CD4-positive, alpha-beta T cell treated with Interleukin-15 for 4 hours (primary cell): ENCODE measurements around the gene EEFSEC.
A peak's percentile ranks its signal among the peaks of the same experiment; 100 is the strongest.
"Not testable (repeated sequence)": the region's sequence is repeated elsewhere in the genome, so short reads cannot be mapped to it uniquely, and the experiment has no call there.

Experiments used
- DNase-seq: peaks from one replicate; pipeline ENCODE4 v3.0.0-alpha.2; 2020; ENCODE audit warnings: low spot score

EEFSEC gene

DNA sequence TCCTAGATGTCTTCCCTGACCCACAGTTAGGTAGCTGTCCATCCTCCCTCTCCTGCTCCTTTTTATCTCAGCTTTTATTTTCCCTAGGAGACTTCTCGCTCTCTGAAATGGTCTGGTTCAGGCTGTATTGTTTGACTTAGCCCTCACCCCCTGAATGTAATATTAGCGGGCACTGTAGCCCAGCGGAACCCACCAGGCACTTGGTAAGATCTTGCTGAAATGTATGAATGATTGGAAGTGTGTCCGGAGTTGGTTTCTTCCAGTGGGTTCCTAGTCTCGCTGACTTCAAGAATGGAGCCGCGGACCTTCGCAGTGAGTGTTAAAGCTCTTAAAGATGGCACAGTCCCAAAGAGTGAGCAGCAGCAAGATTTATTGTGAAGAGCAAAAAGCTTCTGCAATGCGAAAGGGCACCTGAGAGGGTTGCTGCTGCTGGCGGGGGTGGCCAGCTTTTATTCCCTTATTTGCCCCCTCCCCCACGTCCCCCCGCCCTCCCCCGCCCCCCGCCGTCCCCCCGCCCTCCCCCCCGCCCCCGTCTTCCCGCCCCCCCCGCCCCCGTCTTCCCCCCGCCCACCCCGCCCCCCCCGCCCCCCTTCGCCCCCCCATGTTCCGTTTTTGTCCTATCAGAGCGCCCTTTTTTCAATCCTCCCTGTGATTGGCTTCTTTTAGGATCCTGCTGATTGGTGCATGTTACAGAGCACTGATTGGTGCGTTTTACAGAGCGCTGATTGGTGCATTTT lies 694 bp upstream of the EEFSEC start:
- DNase-seq: peak; percentile 63

DNA sequence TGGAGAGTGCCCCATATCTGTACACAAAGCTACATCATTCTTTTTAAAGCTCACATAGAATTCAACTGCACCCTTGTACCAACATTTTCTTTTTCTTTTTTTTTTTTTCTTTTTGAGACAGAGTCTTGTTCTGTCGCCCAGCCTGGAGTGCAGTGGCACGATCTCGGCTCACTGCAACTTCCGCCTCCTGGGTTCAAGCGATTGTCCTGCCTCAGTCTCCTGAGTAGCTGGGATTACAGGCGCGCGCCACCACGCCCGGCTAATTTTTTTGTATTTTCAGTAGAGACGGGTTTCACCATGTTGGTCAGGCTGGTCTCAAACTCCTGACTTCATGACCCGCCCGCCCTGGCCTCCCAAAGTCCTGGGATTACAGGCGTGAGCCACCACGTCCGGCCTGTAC lies 1.1 kb downstream of the EEFSEC start:
- DNase-seq: not testable (repeated sequence)

GRCh38 chr3:128155616-128156360 lies 2.5 kb downstream of the EEFSEC start:
- no peak for DNase-seq

- DNase-seq: no peak
Measured at GRCh38 chr3:128160661-128161060, 7.4 kb downstream of the EEFSEC start.

DNA sequence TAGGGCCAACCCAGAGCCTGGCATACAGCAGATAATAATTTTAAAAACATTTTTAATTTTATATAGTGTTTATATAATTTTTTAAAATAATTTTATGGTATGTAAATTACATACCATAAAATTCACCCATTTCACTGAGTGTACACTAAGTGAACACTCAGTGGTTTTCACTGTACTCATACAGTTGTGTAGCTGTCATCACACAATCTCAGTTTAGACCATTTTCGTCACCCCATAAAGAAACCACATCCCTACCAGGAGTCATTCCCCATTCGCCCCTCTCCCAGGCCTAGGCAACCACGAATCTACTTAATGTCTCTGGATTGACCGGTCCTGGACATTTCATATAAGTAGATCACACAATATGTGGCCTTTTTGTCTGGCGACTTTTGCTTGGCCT lies 10.2 kb downstream of the EEFSEC start:
- no peak for DNase-seq

DNA sequence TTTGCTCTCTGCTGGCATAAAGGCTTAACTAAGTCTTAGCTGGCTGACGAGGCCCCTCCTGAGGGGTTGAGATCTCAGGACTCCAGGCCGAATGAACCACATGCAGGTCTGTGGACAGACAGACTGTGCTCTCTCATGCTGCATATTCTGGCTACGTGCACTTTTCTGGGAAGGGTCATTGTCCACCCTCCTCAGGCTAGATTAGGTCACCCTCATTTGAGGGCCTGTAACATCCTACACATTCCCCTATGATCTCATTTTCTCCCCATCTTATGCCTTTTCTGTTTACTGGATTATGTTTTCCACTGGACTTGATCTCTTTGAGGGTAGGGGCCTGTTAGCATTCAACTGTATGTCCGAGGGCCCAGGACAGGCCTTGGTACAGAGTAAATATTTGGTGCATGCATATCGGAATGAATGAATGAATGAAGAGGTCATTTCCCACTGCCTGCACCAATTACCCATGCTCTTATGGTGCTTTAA lies 13.7 kb downstream of the EEFSEC start:
- DNase-seq: no peak

DNA sequence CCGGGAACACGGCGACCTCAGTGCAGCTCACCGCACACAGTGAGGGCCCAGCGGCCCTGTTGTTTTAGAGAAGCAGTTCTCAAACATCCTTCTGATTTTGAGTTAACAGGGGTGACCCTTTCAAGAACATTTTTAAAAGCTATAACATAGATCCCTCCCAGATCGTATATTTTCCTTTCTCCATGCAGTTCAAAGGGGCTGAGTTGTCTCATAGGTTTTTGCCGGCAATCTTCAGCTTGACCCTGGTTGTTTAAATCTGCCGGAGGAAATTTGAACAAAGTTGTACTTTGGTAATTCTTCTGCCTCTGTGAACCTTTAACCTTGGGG lies 14.3 kb downstream of the EEFSEC start:
- DNase-seq: no peak

DNA sequence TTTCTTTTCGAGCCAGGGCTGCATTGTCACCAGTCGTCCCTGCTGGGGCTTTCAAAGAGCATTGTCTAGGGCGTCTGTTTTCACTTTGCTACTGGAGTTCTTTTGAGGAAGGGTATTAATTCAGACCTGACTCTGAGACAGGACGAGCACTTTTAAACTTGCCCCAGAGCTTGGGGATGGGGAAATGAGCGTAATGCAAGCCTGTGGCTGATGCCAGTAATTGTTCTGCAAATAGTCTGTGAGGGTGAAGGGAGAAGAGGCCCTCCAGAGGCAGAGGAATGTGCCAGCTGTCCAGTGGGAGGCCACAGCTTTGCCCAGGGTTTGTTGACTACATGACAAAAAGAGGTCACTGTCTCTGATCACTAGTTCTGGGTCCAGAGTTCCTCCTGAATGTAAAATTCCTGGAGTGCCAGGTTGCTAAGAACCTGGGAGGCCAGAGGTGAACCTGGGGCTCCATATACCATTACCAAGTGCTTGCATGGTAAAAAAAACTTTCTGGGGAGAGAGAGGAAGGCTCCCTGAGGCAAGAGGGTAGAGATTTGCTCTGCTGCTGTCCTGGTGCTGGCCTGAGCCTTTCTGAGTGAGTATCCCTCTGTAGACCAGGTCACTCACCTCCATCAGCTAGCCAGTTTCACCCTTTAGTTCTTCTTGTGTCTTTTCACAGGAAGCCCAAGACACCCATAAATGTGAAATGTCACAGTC lies 14.8 kb downstream of the EEFSEC start:
- DNase-seq: no peak

DNA sequence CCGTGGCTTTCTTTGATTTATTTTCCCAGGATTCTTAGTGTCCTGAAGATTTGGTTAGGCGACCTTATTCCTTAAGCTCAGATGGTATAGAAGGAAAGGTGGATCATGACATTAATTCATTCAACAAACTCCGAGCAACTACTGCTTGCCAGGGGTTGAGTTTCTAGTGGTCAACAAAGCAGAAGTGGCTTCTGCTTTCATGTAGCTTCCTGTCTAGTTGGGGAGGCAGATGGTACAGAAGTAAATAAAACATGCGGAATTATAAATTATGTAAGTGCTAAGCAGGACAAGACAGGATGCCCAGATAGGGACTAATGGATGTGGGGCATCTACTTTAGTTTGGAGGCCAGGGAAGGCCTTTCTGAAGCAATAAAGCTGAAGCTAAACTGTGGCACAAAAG lies 15.6 kb downstream of the EEFSEC start:
- no peak for DNase-seq

DNA sequence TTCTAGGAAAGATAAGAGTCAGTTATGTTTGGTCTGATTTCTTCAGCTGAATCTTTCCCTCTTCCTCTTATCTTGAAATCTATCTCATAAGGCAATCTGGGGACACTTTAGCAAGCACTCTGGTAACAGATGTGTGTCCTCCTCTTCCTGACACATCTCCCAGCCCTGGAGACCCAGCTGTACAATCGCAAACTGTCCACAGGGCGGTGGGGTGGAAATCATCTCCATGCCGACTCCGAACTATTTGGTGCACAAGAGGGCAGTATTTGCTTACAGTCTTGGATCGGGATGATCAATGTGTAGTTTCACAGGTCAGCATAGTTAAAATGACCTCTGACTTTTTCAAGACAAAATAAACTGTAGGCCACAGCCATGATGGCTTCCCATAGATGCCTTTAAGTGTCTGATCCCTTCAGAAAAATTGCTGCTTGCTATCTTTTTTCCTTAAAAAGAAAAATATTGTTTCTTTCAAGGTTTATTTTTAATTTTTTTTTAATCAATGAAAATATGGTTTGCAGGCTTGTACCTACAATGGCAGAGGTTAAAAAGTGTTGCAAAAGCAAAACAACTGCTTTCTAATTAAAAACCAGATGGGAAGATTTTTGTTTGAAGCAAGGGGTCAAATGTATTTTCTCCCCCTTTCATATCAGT lies 17.7 kb downstream of the EEFSEC start:
- no peak for DNase-seq

- no peak for DNase-seq
Measured at GRCh38 chr3:128173200-128173599, 19.9 kb downstream of the EEFSEC start.

DNA sequence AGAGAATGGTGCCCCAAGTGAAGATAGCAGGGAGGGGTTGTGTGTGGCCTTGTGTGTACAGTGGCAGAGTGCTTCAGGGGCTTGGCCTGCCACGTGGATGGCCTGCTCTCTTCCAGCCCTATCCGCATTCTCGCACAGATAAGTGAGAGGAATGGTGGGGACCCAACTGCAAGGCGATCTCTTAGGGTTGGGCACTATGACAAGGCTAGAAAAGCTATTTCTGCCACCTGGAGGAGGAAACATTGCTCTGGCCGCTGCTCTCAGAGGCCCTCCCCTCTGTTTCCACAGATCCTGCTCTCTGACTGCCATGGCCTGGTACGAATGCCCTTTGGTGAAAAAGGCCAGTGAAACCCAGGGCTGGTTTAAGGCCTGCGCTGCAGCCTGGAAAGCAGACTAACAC lies 20.6 kb downstream of the EEFSEC start:
- no peak for DNase-seq

DNA sequence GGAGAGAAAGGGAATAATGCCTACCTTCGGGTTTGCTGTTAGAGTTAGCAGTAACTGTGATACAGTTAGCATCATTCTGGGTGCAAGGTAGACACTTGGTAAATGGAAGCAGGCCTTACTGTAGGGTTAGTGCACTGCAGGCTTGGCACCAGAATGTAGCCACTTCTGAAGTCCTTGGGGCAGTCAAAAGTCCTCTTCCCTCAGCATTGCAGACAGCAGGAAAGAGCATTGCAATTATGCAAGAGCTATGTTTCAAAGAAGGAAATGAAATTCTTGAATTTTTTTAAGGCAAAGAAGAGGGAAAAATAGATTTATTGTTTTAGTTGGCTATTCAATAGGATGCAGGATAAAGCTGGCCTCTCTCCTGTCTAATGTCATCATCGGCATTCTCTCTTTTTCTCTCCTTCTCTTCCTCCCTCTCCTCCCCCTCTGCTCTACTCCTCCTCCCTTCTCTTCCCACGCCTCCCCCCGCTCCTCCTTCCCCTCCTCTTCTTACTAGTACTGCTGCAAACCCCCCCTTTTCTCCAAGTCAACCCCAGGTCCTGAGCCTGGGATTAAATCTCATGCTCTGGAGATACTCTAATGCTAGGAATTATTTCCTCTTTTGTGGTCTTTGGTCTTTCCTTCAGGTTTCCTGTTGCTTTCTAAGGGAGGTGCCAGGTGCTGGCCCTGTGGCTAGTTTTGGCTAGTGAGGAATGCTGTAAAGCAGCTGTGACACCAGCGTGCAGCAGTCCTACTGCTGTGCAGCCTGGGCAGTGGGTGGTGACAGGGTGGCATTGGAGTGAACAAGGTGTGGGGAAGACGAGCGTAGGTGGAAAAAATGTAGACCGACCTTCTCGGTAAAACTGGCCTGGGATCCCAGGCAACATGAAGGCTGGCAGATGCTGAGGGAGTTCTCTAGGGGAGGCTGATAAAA lies 21.7 kb downstream of the EEFSEC start:
- no peak for DNase-seq

GRCh38 chr3:128175768-128176167 lies 22.5 kb downstream of the EEFSEC start:
- no peak for DNase-seq

DNA sequence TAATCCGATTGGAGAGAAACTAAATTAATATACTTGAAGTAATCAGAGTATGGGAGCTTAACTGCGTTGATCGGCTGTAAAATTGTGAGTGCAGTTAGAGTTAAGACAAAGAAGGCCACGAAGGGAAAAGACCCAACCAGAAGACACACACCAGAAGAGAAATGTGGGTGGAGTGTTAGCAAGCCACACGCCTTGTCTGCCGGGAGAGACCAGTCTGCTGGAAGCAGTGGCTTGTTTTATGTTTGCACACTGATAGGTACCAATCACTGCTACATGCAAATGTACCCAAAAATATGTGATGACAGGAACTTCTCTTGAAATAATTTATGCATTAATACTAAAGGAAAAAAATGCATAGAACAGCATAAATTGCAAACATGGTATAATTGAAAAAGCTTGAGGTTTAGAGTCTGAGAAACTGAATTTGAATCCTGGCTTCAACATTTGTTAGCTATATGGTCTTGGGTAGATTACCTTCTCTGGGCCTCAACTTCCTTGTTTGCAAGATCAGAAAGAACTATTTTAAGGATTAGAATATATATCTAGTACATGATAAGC lies 23.1 kb downstream of the EEFSEC start:
- no peak for DNase-seq

DNA sequence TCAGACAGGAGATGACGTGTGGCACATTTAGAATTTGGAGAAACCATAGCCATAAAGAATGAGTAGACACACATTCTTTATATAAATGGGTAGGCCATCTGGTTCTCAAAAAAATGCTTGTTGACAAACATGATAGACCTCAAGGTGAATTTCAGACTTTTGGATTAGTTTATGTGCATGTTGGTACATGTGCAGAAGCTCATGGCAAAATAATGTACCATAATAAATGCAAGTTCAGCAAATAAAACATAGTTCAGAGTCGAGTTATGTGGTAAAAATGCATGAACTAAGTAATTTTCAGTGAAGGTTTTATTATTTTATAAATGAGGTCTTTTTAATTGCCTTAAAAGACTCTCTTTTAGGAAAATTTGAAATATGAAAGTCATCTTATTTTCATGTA lies 24.6 kb downstream of the EEFSEC start:
- DNase-seq: no peak

GRCh38 chr3:128178782-128179483 lies 25.7 kb downstream of the EEFSEC start:
- DNase-seq: no peak

DNA sequence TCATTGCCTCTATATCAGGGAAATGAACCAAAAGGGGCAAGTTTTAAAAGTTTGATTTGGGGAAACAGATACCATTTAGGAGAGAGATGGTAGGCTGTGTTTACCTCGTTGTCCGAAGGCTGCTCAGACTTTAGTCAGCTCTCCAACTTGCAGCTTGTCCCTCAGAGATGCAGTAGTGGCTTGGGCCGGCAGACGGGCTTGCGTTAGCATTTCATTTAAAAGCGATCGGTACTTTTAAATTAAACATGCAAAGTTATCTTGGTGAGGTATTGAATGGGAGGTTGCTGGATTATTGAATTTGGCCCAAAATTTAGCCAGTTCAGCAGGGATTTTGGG lies 26.2 kb downstream of the EEFSEC start:
- no peak for DNase-seq

GRCh38 chr3:128180436-128180835 lies 27.2 kb downstream of the EEFSEC start:
- DNase-seq: no peak

GRCh38 chr3:128180913-128181312 lies 27.6 kb downstream of the EEFSEC start:
- no peak for DNase-seq

- DNase-seq: no peak
Measured at GRCh38 chr3:128182656-128183055, 29.4 kb downstream of the EEFSEC start.
